ENCODE measurements around the gene ROBO2. TPM values are rescaled to one million over a fixed set of nuclear protein-coding genes. Genes with fewer than 3 reads are reported as not detected.

Gene ROBO2
- total RNA-seq, 1 donor from 2014 or later: 2.9 TPM

DNA sequence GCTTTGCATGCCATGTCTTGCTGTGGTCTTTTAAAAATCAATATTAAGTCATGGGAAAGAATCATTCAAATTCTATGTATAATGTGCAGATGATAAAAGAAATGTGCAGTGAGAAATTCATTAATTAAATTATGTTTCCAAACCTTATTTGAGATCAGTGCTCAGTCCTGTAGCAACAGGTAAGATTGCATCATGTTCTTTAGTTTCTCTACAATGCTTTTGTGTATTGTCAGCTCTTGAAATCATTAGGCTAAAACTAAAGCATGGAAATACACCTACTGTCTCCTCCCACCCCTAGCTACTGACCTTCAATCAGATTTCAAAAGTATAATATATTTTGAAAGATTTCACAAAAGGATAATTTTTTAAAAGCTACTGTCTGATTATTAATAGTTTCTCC lies 612.7 kb downstream of the ROBO2 start:
- no peak for DNase-seq (ENCODE audit: low read depth, low spot score)

DNA sequence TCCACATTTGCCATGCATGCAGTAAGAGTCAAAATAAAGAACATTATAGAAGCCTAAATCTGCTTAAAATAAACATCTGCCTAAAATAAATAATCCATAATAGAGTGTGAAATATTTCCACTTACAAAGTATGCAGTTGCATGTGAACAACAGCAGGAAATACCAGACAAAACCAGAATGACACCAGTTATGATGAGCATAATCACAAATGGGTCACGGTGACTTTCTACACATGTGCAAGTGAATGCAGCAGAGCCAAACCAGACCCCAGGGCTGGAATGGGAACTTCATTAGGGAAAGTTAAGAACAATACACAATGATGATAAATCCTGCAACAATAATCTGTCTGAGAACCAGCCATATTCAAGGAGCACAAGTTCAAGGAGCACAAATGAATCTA lies 615.5 kb downstream of the ROBO2 start:
- DNase-seq (ENCODE audit: low read depth, low spot score): no peak

DNA sequence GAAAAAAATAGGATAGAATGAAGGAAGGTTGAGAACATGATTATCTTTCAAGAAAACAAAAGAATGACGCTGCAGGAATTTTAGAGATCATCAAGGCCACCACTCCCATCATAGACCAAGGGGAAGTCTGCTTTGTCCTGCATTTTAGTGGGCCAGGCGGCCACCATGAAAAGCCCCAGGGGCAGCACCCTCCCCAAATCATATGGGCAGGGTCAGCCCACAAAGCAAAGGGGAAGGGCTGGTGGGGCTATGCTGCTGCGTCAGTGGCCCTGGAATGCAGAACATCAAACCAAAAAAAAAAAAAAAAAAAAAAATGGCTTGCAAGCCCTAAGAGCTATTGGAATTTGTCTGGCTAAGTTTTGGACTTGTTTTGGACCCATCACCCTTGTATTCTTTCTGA lies 620.8 kb downstream of the ROBO2 start:
- DNase-seq (ENCODE audit: low read depth, low spot score): no peak

DNA sequence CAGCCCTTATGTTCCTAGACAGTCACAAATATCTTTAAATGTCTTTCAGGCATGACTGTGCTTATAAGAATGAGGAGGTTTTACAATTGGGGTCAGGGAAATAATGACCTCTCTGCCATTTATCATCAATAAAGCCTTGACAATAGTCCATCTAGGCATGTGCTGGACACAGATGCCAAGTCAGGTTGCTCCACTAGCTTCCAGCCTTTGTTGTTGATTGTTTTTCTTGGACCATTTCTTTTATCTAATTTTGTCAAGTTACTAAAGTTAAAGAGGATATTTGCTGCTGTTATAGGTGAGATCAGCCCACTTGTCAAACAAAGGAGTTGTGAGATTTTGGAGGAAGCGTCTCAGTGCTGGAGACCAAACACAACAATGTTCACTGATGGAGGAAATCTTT lies 628.0 kb downstream of the ROBO2 start:
- DNase-seq (ENCODE audit: low read depth, low spot score): peak; percentile 63

DNA sequence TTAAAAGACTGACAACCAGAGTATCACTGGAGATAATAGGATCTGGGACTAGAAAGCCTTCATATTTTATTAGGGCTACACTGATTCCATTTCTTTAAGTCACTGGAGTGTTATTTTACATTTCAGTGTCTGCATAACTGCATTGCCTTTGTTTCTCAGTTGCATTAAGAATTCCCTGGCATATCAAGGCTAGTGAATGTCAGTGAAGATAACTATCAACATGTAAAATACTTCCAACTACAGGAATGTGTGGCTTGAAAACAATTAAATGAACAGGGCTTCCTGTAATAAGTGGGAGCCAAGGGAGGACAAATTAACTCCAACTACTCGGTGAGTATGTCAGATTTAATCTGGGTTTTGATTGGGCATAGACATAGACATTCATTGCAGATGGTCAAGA lies 628.5 kb downstream of the ROBO2 start:
- DNase-seq (ENCODE audit: low read depth, low spot score): no peak

DNA sequence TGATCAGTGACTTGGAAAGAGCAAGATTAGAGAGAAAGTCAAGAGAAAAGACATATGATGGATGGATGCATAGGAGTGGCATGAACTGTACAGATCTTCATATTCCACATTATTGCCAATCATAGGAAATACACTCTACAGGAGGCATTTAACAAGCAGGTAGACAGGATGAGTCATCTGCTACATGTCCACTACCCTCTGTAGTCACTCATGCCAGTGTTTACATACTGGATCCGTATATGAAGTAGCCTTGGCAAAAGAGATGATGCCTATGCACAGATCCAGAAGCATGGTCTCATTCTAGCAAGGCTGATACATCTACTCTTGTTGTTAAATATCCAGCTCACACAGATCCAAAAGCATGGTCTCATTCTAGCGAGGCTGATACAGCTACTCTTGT lies 632.1 kb downstream of the ROBO2 start:
- DNase-seq (ENCODE audit: low read depth, low spot score): no peak

DNA sequence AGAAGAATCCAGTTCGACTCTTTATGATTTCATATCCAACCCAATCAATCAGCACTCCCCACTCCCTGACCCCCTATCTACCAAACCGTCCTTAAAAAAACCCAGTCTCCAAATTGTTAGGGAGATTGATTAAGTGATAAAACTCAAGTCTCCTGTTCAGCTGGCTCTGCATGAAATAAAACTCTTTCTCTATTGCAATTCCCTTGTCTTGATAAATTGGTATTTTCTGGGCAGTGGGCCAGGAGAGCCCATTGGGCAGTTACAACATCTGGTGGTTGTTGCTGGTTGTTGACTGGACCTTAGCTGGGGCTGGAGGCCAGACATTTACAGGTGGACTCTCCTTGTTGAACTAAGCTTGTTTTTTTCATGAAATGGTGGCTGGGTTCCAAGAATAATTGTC lies 642.3 kb downstream of the ROBO2 start:
- DNase-seq (ENCODE audit: low read depth, low spot score): no peak

DNA sequence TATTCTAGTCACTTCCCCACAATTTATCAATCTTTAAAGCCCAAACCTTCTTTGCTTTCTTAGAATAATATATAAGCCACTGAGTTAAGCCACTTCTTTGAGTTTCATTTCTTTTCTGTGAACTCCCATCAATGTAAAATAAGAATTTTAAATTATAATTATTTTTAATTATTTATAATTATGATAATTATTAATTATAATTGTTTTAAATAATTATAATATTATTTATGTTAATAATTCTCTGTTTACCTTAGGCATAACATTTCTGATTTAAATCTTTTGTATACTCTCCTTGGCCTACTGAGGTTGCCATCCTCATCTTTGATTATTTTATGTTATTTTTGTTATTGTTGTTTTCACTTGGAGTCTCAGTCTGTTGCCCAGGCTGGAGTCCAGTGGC lies 644.2 kb downstream of the ROBO2 start:
- DNase-seq (ENCODE audit: low read depth, low spot score): no peak

DNA sequence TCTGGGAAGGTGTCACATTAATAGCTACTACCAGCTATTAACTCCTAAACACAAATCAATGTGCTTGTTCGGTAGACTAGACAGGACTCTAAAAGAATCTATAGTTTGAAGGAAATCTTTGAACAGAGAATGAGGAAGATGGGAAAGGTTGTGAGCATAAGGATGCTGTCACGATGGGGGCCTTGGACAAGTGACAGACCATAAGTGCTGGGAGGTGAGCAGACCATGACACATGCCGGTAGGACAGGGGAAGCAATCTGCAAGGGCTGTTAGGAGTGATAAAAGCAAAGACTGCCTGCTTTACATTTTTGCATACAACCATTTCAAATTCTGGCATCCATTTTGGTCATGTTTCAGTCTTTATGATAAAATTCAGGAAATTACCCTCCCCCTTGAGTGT lies 645.8 kb downstream of the ROBO2 start:
- DNase-seq (ENCODE audit: low read depth, low spot score): no peak

DNA sequence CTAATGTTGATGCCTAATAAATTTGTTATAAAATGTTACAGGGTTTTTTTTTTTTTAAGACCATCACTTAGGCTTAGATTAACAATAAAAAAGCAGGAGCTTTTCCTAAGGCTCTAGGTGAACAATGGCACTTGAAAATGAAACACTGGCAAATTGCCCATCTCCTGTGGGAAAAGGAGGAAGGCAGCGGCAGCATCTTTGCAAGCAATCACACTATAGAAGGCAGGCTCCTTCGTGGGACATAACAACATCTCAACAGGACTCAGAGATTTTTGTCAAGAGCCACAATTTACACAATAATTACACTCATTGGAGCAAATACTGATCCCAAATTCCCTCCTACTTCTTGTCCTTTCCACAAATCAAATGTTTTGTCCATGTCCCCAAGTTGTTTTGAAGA lies 646.7 kb downstream of the ROBO2 start:
- no peak for DNase-seq (ENCODE audit: low read depth, low spot score)

DNA sequence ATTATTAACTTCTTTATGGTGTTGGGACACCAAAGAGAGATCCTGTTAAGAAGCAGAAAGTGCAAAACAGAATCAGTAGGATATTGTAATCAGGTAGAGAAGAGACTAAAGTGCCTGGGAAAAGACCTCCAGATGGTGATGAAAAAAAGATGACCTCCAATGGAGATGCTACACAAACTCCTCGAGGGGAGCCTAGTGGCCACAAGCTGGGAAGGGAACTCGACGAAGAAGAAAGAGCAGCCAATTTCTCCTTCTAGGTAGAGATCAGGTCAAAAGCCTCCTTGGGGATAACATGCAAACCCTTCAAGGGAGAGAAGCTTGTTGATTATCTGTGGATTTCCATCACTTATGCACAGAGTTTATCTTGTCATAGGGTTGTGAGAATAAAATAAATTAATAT lies 647.6 kb downstream of the ROBO2 start:
- no peak for DNase-seq (ENCODE audit: low read depth, low spot score)

DNA sequence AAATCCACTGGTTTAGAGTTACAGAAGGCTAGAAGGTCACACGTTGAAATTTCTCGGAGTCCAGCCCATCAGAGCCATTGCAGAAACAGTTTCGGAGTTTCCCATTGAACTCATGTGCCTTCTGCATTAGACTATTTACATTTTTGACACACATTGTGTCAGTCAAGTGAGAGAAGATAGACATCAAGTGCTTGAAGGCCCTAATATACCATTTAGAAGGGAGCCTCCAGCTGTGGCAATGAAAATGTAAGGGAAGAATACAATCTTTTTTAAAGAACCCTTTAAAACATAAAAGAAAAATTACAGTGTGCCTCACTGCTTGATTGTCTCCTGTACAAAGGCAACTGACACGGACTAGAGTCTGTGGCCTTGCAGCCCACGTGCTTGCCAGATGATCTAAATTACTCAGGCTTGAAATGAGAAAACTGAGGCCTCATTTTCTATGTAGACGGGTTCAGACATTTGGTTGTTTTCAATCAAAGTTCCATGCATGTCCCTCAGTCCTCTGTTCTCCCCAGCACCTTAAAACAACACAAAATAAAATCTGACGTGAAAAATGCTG lies 650.5 kb downstream of the ROBO2 start:
- no peak for DNase-seq (ENCODE audit: low read depth, low spot score)

DNA sequence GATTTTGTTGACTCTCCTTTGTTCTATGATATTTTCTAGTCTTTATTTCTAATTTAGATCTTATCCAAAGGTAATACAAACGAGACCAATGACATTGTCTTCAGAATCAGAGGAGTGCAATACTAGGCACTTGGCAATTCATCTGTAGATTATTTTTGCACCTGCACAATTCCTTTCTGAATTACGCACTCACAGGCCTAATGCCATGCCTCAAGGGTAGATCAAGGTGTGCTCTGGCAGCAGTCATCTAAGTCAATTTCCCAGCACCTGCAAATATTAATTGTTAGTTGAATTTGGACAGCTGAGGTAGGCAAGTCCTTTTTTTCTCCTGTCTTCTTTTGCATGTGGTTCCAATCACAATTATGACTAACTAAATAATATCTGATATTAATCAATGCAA lies 653.2 kb downstream of the ROBO2 start:
- no peak for DNase-seq (ENCODE audit: low read depth, low spot score)

DNA sequence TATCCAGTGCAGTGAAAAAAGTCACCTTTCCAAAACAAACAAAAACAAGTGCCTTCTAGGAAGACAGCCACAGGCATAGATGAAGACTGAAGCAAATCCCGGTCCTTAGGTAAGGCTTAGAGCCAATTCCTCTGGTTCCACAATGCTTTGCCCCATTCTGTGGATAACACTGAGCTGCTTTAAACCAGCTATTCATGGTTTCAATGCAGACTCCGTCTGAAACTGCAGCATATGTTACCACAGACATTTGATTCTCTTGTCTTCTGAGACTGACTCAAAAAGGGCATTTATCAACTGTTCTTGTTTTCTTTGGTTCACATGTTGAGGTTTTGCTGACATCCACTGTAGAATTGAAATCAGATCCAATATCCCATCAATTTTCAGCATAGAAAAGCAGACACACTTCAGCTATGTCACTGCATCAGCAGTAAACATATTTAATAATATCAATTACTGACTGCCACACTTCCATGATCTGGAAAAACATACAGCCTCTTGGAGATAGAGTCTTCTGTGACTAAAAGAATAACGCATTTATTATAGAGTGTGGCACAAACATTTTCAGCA lies 659.3 kb downstream of the ROBO2 start:
- DNase-seq (ENCODE audit: low read depth, low spot score): no peak

Measured in pulmonary artery endothelial cell (primary cell).